Neural cell (in vitro differentiated cells): ENCODE data around the gene ADD1. TPM values are rescaled to one million over a fixed set of nuclear protein-coding genes. Genes with fewer than 3 reads are reported as not detected.

Experiments used
- H2AFZ ChIP-seq: fragments of 200-600, 300-800 bp; sonication (generic), shearing (Covaris generic); 2 replicates; pipeline ENCODE4 v1.6.0; 2014; ENCODE audit warnings: low read depth, mild to moderate bottlenecking, antibody characterized with exemption, low read length, moderate library complexity
- H3F3A ChIP-seq: fragments of 200-600 bp; shearing (Covaris generic); 2 replicates; pipeline ENCODE4 v1.6.1; 2016; ENCODE audit warnings: mild to moderate bottlenecking, moderate library complexity, mixed read lengths, antibody characterized with exemption, low read length; ENCODE audit not compliant: insufficient read depth, poor library complexity, severe bottlenecking
- H3K27ac ChIP-seq: fragments of 200-600, 300-800 bp; sonication (generic), shearing (Covaris generic); 2 replicates; pipeline ENCODE4 v1.5.1; 2014; ENCODE audit warnings: mild to moderate bottlenecking, low read length, moderate library complexity
- H3K27me3 ChIP-seq: fragments of 300-800, 200-600 bp; sonication (generic), shearing (Covaris generic); 2 replicates; pipeline ENCODE4 v1.6.0; 2014; ENCODE audit warnings: mild to moderate bottlenecking, low read depth, low read length, moderate library complexity; ENCODE audit not compliant: insufficient read depth
- H3K36me3 ChIP-seq: fragments of 300-800, 200-600 bp; sonication (generic), shearing (Covaris generic); 2 replicates; pipeline ENCODE4 v1.5.1; 2014; ENCODE audit warnings: mild to moderate bottlenecking, antibody characterized with exemption, low read length, moderate library complexity; ENCODE audit not compliant: insufficient read depth
- H3K4me2 ChIP-seq: fragments of 300-800, 200-600 bp; sonication (generic), shearing (Covaris generic); 2 replicates; pipeline ENCODE4 v1.6.0; 2014; ENCODE audit warnings: mild to moderate bottlenecking, low read length
- H3K4me3 ChIP-seq: fragments of 300-800, 200-600 bp; sonication (generic), shearing (Covaris generic); 2 replicates; pipeline ENCODE4 v1.5.1; 2014; ENCODE audit warnings: mild to moderate bottlenecking, low read length, moderate library complexity
- H3K79me2 ChIP-seq: fragments of 200-600 bp; shearing (Covaris generic); replicated peaks from 2 replicates; pipeline ENCODE4 v1.6.0; 2014; ENCODE audit warnings: mild to moderate bottlenecking, low read length, moderate library complexity; ENCODE audit not compliant: insufficient read depth
- H3K9ac ChIP-seq: fragments of 300-800, 200-600 bp; sonication (generic), shearing (Covaris generic); 2 replicates; pipeline ENCODE4 v1.6.1; 2016; ENCODE audit warnings: mild to moderate bottlenecking, low read length, mixed read lengths
- H3K9me2 ChIP-seq: fragments of 200-600 bp; shearing (Covaris generic); 2 replicates; pipeline ENCODE4 v1.6.1; 2016; ENCODE audit warnings: mild to moderate bottlenecking, low read length, mixed read lengths; ENCODE audit not compliant: insufficient read depth
- H3K9me3 ChIP-seq: fragments of 200-600, 300-800 bp; sonication (generic), shearing (Covaris generic); 2 replicates; pipeline ENCODE4 v1.6.1; 2016; ENCODE audit warnings: mild to moderate bottlenecking, mixed run types, low read length, moderate library complexity, mixed read lengths
- H4K20me1 ChIP-seq: fragments of 200-600 bp; shearing (Covaris generic); 2 replicates; pipeline ENCODE4 v1.6.1; 2016; ENCODE audit warnings: mild to moderate bottlenecking, mixed run types; ENCODE audit not compliant: insufficient read depth
- CTCF ChIP-seq: fragments of 450-650 bp; IDR thresholded peaks from 2 replicates; pipeline ENCODE4 v1.5.1; 2014; ENCODE audit warnings: antibody characterized with exemption, mild to moderate bottlenecking, moderate library complexity; ENCODE audit not compliant: poor library complexity, severe bottlenecking
- EP300 ChIP-seq: fragments of 450-650 bp; conservative IDR thresholded peaks from 2 replicates; pipeline ENCODE4 v1.6.1; 2014; ENCODE audit warnings: antibody characterized with exemption, mild to moderate bottlenecking, moderate library complexity; ENCODE audit not compliant: poor library complexity, severe bottlenecking
- EZH2 ChIP-seq: fragments of 200-600, 300-800 bp; shearing (Covaris generic), sonication (generic); IDR thresholded peaks from 2 replicates; pipeline ENCODE4 v1.6.1; 2014; ENCODE audit warnings: antibody characterized with exemption, low read length, borderline replicate concordance, mild to moderate bottlenecking; ENCODE audit not compliant: insufficient read depth, poor library complexity, severe bottlenecking
- MXI1 ChIP-seq: fragments of 450-650 bp; conservative IDR thresholded peaks from 2 replicates; pipeline ENCODE4 v1.6.1; 2014; ENCODE audit warnings: antibody characterized with exemption, mild to moderate bottlenecking; ENCODE audit not compliant: poor library complexity, severe bottlenecking
- POLR2AphosphoS5 ChIP-seq: IDR thresholded peaks from 2 replicates; pipeline ENCODE4 v1.6.1; 2012
- RAD21 ChIP-seq: fragments of 450-650 bp; conservative IDR thresholded peaks from 2 replicates; pipeline ENCODE4 v1.6.1; 2014; ENCODE audit warnings: antibody characterized with exemption, mild to moderate bottlenecking, moderate library complexity
- REST ChIP-seq: IDR thresholded peaks from 2 replicates; pipeline ENCODE4 v1.6.1; 2012; ENCODE audit warnings: borderline replicate concordance
- SMC3 ChIP-seq: fragments of 450-650 bp; conservative IDR thresholded peaks from 2 replicates; pipeline ENCODE4 v1.6.1; 2014; ENCODE audit warnings: antibody characterized with exemption, mild to moderate bottlenecking, moderate library complexity; ENCODE audit not compliant: poor library complexity
- TAF1 ChIP-seq: IDR thresholded peaks from 2 replicates; pipeline ENCODE4 v1.6.1; 2012; ENCODE audit warnings: low read depth
- polyA plus RNA-seq: library from polyadenylated mRNA; depleted of rRNA; stranded (reverse); fragments of >200 nt; gene quantifications from 2 replicates; pipeline ENCODE4 v1.2.3, GENCODE V29; 2014

Gene ADD1
- polyA plus RNA-seq, 1 donor from 2014 or later = 190 TPM

- no peak overlapping the region for H2AFZ ChIP-seq
- no peak overlapping the region for H3K27ac ChIP-seq
- no peaks in the 10 kb centered on the region for H3K27me3 ChIP-seq
- no peak overlapping the region for H3K9ac ChIP-seq
- no peaks in the 10 kb centered on the region for H3K9me2 ChIP-seq
- no peaks in the 10 kb centered on the region for H3K36me3 ChIP-seq
- no peaks in the 10 kb centered on the region for H3F3A ChIP-seq
- H3K79me2 ChIP-seq = peaks cover 80% of the 10 kb centered on the region
- TF ChIP-seq TAF1 (no peak), REST (no peak), SMC3 (no peak), RAD21 (no peak), CTCF (no peak), MXI1 (no peak), POLR2AphosphoS5 (no peak), EZH2 (no peak), EP300 (no peak)
- H3K9me3 ChIP-seq = no peaks in the 10 kb centered on the region
- no peak overlapping the region for H3K4me2 ChIP-seq
- H3K4me3 ChIP-seq = no peak overlapping the region
- H4K20me1 ChIP-seq = peaks cover 16% of the 10 kb centered on the region
Observed at GRCh38 chr4:2852481-2852921, 8.9 kb downstream of the ADD1 start.

GRCh38 chr4:2855584-2855983 is 11.9 kb downstream of the ADD1 start:
- no peak overlapping the region for H3K4me3 ChIP-seq
- H3K9ac ChIP-seq = no peak overlapping the region
- H3K9me2 ChIP-seq = no peaks in the 10 kb centered on the region
- no peaks in the 10 kb centered on the region for H3K9me3 ChIP-seq
- peaks cover 83% of the 10 kb centered on the region for H3K79me2 ChIP-seq
- H3F3A ChIP-seq = no peaks in the 10 kb centered on the region
- TF ChIP-seq POLR2AphosphoS5 (no peak), SMC3 (no peak), CTCF (no peak), EP300 (no peak), TAF1 (no peak), REST (no peak), MXI1 (no peak), RAD21 (no peak), EZH2 (no peak)
- no peaks in the 10 kb centered on the region for H3K27me3 ChIP-seq
- H3K4me2 ChIP-seq = no peak overlapping the region
- no peak overlapping the region for H2AFZ ChIP-seq
- no peak overlapping the region for H3K27ac ChIP-seq
- no peaks in the 10 kb centered on the region for H3K36me3 ChIP-seq
- H4K20me1 ChIP-seq = peaks cover 9% of the 10 kb centered on the region
